Progenitor cell of endocrine pancreas (in vitro differentiated cells): ENCODE measurements around the gene DMGDH. TPM values are rescaled to one million over a fixed set of nuclear protein-coding genes. Genes with fewer than 3 reads are reported as not detected.

Experiments
- DNase-seq: peaks from one replicate; pipeline ENCODE4 v3.0.0; 2021; ENCODE audit warnings: low spot score; ENCODE audit not compliant: unreplicated experiment
- H3K27ac Mint-ChIP-seq: 2 replicates; pipeline ENCODE4 v1.8.0; 2021; ENCODE audit warnings: mild to moderate bottlenecking, moderate library complexity, mixed read lengths
- H3K27me3 Mint-ChIP-seq: 2 replicates; pipeline ENCODE4 v1.8.0; 2021; ENCODE audit warnings: mixed read lengths
- H3K36me3 Mint-ChIP-seq: 2 replicates; pipeline ENCODE4 v1.8.0; 2022; ENCODE audit warnings: mixed read lengths; ENCODE audit not compliant: insufficient read depth
- H3K4me1 Mint-ChIP-seq: 2 replicates; pipeline ENCODE4 v1.8.0; 2021; ENCODE audit warnings: low read depth, mixed read lengths
- H3K4me3 Mint-ChIP-seq: 2 replicates; pipeline ENCODE4 v1.8.0; 2021; ENCODE audit warnings: low read depth, mild to moderate bottlenecking, moderate library complexity, mixed read lengths
- H3K9me3 Mint-ChIP-seq: 2 replicates; pipeline ENCODE4 v1.8.0; 2021; ENCODE audit warnings: low read depth, mixed read lengths
- CTCF ChIP-seq: fragments of 200-600 bp; sonication (generic); IDR thresholded peaks from one replicate; pipeline ENCODE4 v1.5.0; 2021; ENCODE audit warnings: antibody characterized with exemption, mild to moderate bottlenecking; ENCODE audit not compliant: unreplicated experiment
- total RNA-seq: library from RNA; stranded (reverse); gene quantifications from 2 replicates; pipeline ENCODE4 v1.2.1, GENCODE V29; 2021

The DMGDH gene
- total RNA-seq, 1 donor from 2014 or later: 0.84 TPM

- H3K27ac Mint-ChIP-seq: peak overlapping the region; percentile 57
- peak overlapping the region; percentile 4 for H3K4me3 Mint-ChIP-seq
- DNase-seq: no peak
- peaks cover 2% of the 10 kb centered on the region for H3K36me3 Mint-ChIP-seq
- H3K27me3 Mint-ChIP-seq: no peaks in the 10 kb centered on the region
- H3K9me3 Mint-ChIP-seq: peaks cover 7% of the 10 kb centered on the region
- no peak for TF ChIP-seq CTCF
- H3K4me1 Mint-ChIP-seq: peaks cover 20% of the 10 kb centered on the region
These were observed 24.3 kb upstream of the DMGDH start for GRCh38 chr5:79093762-79094161.

- Mint-ChIP-seq H3K4me3 (no peak overlapping the region), H3K27me3 (no peaks in the 10 kb centered on the region), H3K9me3 (peaks cover 7% of the 10 kb centered on the region), H3K4me1 (peaks cover 20% of the 10 kb centered on the region), H3K36me3 (peaks cover 2% of the 10 kb centered on the region), H3K27ac (no peak overlapping the region)
- TF ChIP-seq CTCF: no peak
- no peak for DNase-seq
These were observed 21.6 kb upstream of the DMGDH start for GRCh38 chr5:79091064-79091463.

GRCh38 chr5:79088507-79088906, 19.0 kb upstream of the DMGDH start:
- Mint-ChIP-seq H3K27ac (no peak overlapping the region), H3K36me3 (no peaks in the 10 kb centered on the region), H3K27me3 (no peaks in the 10 kb centered on the region), H3K4me3 (no peak overlapping the region), H3K9me3 (peaks cover 3% of the 10 kb centered on the region), H3K4me1 (peaks cover 7% of the 10 kb centered on the region)
- DNase-seq: no peak
- TF ChIP-seq CTCF: no peak

GRCh38 chr5:79086116-79086515, 16.6 kb upstream of the DMGDH start:
- Mint-ChIP-seq H3K4me1 (peaks cover 1% of the 10 kb centered on the region), H3K9me3 (no peaks in the 10 kb centered on the region), H3K27ac (no peak overlapping the region), H3K36me3 (no peaks in the 10 kb centered on the region), H3K27me3 (no peaks in the 10 kb centered on the region), H3K4me3 (no peak overlapping the region)
- DNase-seq: no peak
- no peak for TF ChIP-seq CTCF

DNA sequence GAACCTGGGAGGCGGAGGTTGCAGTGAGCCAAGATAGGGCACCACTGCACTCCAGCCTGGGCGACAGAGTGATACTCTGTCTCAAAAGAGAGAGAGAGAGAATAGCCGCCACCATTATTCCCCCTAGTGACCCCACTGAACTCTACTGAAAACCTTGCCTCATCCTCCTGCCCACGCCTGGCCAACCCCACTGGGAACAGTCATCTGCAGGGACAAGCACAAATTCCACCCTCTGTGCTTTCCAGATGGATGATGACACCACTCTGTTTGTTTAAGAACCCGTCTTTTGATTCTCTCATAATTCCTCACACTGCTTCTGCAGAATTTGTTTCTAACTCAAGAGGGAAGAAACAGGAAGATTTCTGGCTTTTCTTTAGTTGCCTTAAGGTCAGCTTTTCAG, 12.3 kb upstream of the DMGDH start:
- Mint-ChIP-seq H3K27ac (no peak overlapping the region), H3K4me1 (no peaks in the 10 kb centered on the region), H3K27me3 (no peaks in the 10 kb centered on the region), H3K4me3 (no peak overlapping the region), H3K36me3 (no peaks in the 10 kb centered on the region), H3K9me3 (no peaks in the 10 kb centered on the region)
- no peak for TF ChIP-seq CTCF
- no peak for DNase-seq
